HepG2 (cell line): ENCODE results near the gene TREML4. TPM values are rescaled to one million over a fixed set of nuclear protein-coding genes. Genes with fewer than 3 reads are reported as not detected.

Experiments used
- ATAC-seq: fragments of 200-7000 bp; cut with Tn5 transposase; 3 replicates; pipeline ENCODE4 v1.9.1; 2020; ENCODE audit warnings: mild to moderate bottlenecking, moderate library complexity
- BruUV-seq: library from RNA; stranded (reverse); fragments of 400-500 nt; replicated peaks from 2 replicates; lab custom pipeline; 2021; lab: Mats Ljungman, UMichigan
- CTCF ChIA-PET: fragments of 300-600 bp; formaldehyde crosslinking; extraction: SDS; loops from one replicate; lab custom pipeline; 2021; ENCODE audit warnings: low total read pairs, inconsistent platforms, low intra/inter-chr PET ratio; lab: Yijun Ruan, JAX
- POLR2A ChIA-PET: fragments of 350-600 bp; sonication (Branson Sonifier 250); formaldehyde crosslinking; loops from one replicate; lab custom pipeline; 2020; ENCODE audit warnings: antibody characterized with exemption, inconsistent platforms; lab: Yijun Ruan, JAX
- DNase-seq: peaks from one replicate; pipeline ENCODE4 v3.0.0-alpha.2; 2015; ENCODE audit warnings: low spot score
- FAIRE-seq: peaks from 3 replicates; lab custom pipeline; 2011; peaks lifted over from hg19 to GRCh38; lab: Jason Lieb, UNC
- H2AFZ ChIP-seq: one replicate; pipeline ENCODE4 v1.6.1; 2011; ENCODE audit warnings: low read length, inconsistent platforms
- H3K27ac ChIP-seq: fragments of 300-600 bp; 3 replicates; pipeline ENCODE4 v1.8.0; 2011; ENCODE audit warnings: mixed run types, mild to moderate bottlenecking, mixed read lengths, low read length, inconsistent platforms; ENCODE audit not compliant: insufficient read depth; ENCODE audit errors: extremely low read length
- H3K27me3 ChIP-seq, 2 experiments: fragments of 200-600 bp in 1 of 2; 2 replicates in 1 of 2; 3 replicates in 1 of 2; pipeline versions ENCODE4 v1.6.0 to v1.8.0; 2011; ENCODE audit warnings: low read length in 2 of 2, mild to moderate bottlenecking in 2 of 2, moderate library complexity in 2 of 2, inconsistent platforms in 1 of 2; ENCODE audit not compliant: insufficient read depth in 2 of 2, control insufficient read depth in 1 of 2
- H3K36me3 ChIP-seq, 2 experiments: fragments of 200-600 bp in 1 of 2; replicated peaks in 1 of 2; 2 replicates in 1 of 2; 3 replicates in 1 of 2; pipeline versions ENCODE4 v1.5.1 to v1.8.0; 2011; ENCODE audit warnings: low read length in 2 of 2, inconsistent platforms in 1 of 2; ENCODE audit not compliant: insufficient read depth in 2 of 2, control insufficient read depth in 1 of 2
- H3K4me1 ChIP-seq: 2 replicates; pipeline ENCODE4 v1.5.1; 2012; ENCODE audit warnings: low read length, inconsistent platforms; ENCODE audit not compliant: insufficient read depth
- H3K4me2 ChIP-seq: 2 replicates; pipeline ENCODE4 v1.6.0; 2011; ENCODE audit warnings: low read depth, low read length, inconsistent platforms
- H3K4me3 ChIP-seq, 3 experiments: fragments of 200-600 bp in 1 of 3; sonication (generic), shearing (Covaris generic) in 1 of 3; replicated peaks in 1 of 3; 2 replicates each; pipeline ENCODE4 v1.5.1; 2011 to 2016; ENCODE audit warnings: low read length in 3 of 3, inconsistent platforms in 2 of 3, low read depth in 2 of 3, mild to moderate bottlenecking in 2 of 3, control low read depth in 1 of 3, mixed read lengths in 1 of 3; ENCODE audit not compliant: insufficient read depth in 1 of 3
- H3K79me2 ChIP-seq: one replicate; pipeline ENCODE4 v1.6.1; 2011; ENCODE audit warnings: low read length, inconsistent platforms; ENCODE audit not compliant: insufficient read depth
- H3K9ac ChIP-seq: 2 replicates; pipeline ENCODE4 v1.6.0; 2011; ENCODE audit warnings: mild to moderate bottlenecking, low read depth, low read length, inconsistent platforms; ENCODE audit not compliant: insufficient read depth
- H3K9me3 ChIP-seq: 2 replicates; pipeline ENCODE4 v1.5.1; 2012; ENCODE audit warnings: mild to moderate bottlenecking, low read length
- H4K20me1 ChIP-seq: 2 replicates; pipeline ENCODE4 v1.6.0; 2011; ENCODE audit warnings: inconsistent platforms, mild to moderate bottlenecking, low read length, moderate library complexity; ENCODE audit not compliant: insufficient read depth
- KDM5A ChIP-seq: fragments of 200-600 bp; sonication (generic); IDR thresholded peaks from 2 replicates; pipeline ENCODE4 v1.7.0; 2018; ENCODE audit warnings: antibody characterized with exemption, mild to moderate bottlenecking, low read length, borderline replicate concordance
- NBN ChIP-seq: fragments of 450-650 bp; conservative IDR thresholded peaks from 2 replicates; pipeline ENCODE4 v1.6.1; 2017
- RAD21 ChIP-seq: fragments of 450-650 bp; formaldehyde crosslinking; IDR thresholded peaks from 2 replicates; pipeline ENCODE4 v1.5.0; 2020; ENCODE audit warnings: mild to moderate bottlenecking
- ZNF180 ChIP-seq: sonication (generic); formaldehyde crosslinking; IDR thresholded peaks from 2 replicates; pipeline ENCODE4 v1.4.0; 2020; ENCODE audit warnings: low read depth, missing genetic modification reagents, borderline replicate concordance
- ZNF329 ChIP-seq: sonication (generic); formaldehyde crosslinking; IDR thresholded peaks from 2 replicates; pipeline ENCODE4 v1.9.0; 2021; ENCODE audit warnings: low read depth, mild to moderate bottlenecking, missing genetic modification reagents
- ZNF616 ChIP-seq: sonication (generic); formaldehyde crosslinking; IDR thresholded peaks from 2 replicates; pipeline ENCODE4 v1.5.0; 2020; ENCODE audit warnings: low read depth, mild to moderate bottlenecking, missing genetic modification reagents
- WGBS: methylation state at CpG from one replicate; pipeline ENCODE4 v1.1.6; 2017; ENCODE audit warnings: low lambda C conversion rate; 5-methylcytosine and 5-hydroxymethylcytosine counted together
- in situ Hi-C: cut with HindIII; loops from 2 replicates; pipeline ENCODE4 v1.10.0; 2017; ENCODE audit warnings: low pct_unique_long_range_greater_than_20kb; ENCODE audit not compliant: extremely low pct_ligation_motif_present
- intact Hi-C: fragments of 100-400 bp; cut with micrococcal nuclease; formaldehyde crosslinking; loops from one replicate; pipeline ENCODE4 v1.10.0; 2022; ENCODE audit not compliant: unreplicated experiment
- polyA plus RNA-seq, 8 experiments: library from polyadenylated mRNA; depleted of rRNA in 3 of 8; stranded (reverse) in 7 of 8; unstranded in 1 of 8; fragments of >200 nt; fragmentation: Illumina TruSeq in 4 of 8; extraction: Trizol in 4 of 8; gene quantifications; 2 replicates each; pipeline versions ENCODE4 v1.2.1 to v1.2.3, GENCODE V29; 2011 to 2016; ENCODE audit warnings: low read depth in 4 of 8, missing spikeins in 1 of 8, mixed read lengths in 1 of 8; ENCODE audit not compliant: insufficient read depth in 1 of 8
- total RNA-seq, 5 experiments: library from RNA; depleted of rRNA; stranded (reverse); fragments of >200 nt; fragmentation: Illumina TruSeq; extraction: Trizol; gene quantifications; 2 replicates each; pipeline ENCODE4 v1.2.3, GENCODE V29; 2016; ENCODE audit warnings: low read depth in 1 of 5
- TF ChIP-seq, protein P1 (sequence below): fragments of 450-650 bp; IDR thresholded peaks from 2 replicates; pipeline ENCODE4 v1.6.1; 2016
- TF ChIP-seq, protein P2 (sequence below): sonication (generic); formaldehyde crosslinking; IDR thresholded peaks from 2 replicates; pipeline ENCODE4 v1.5.0; 2020; ENCODE audit warnings: mild to moderate bottlenecking, missing genetic modification reagents, moderate library complexity
- TF ChIP-seq, protein P3 (sequence below): sonication (generic); formaldehyde crosslinking; IDR thresholded peaks from 2 replicates; pipeline ENCODE4 v1.4.0; 2020; ENCODE audit warnings: missing genetic modification reagents
- TF ChIP-seq, protein P4 (sequence below): sonication (generic); formaldehyde crosslinking; IDR thresholded peaks from 2 replicates; pipeline ENCODE4 v1.4.0; 2020; ENCODE audit warnings: missing genetic modification reagents

TREML4 gene
- total and polyA plus RNA-seq, 2 of the 13 experiments (the other 11 are each of a cell fraction or from before 2014, with no cell fraction given): not detected

DNA sequence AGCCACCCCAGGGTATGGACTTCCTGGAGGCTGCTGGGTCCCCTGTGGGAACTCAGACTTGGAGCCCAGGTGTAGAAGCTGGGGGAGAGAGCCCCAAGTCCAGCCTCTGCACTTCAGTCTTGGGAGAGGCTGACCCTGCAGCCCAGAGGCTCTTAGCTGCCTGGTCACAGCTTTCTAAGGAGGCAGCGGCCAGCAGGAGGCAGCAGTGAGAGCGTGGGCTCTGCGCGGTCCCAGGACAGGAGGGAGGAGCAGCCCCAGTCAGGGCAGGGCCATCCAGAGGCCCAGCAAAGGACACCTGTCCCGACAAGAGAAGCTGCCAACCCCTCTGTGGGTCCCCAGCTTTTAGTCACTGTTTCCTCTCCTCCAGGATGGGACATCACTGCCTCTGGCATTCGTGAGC lies 36.6 kb upstream of the TREML4 start:
- no peak overlapping the region for H3K4me2 ChIP-seq
- intact Hi-C loops: no loop called here
- in situ Hi-C loops: no loop called here
- no peak overlapping the region for H3K9ac ChIP-seq
- H4K20me1 ChIP-seq: no peaks in the 10 kb centered on the region
- H3K79me2 ChIP-seq: no peaks in the 10 kb centered on the region
- no peaks in the 10 kb centered on the region for H3K4me1 ChIP-seq
- no peak for DNase-seq
- no peak for FAIRE-seq
- WGBS: 11% methylated on average over 5 of the region's 6 CpGs
- peaks cover 17% of the 10 kb centered on the region for H3K9me3 ChIP-seq
- POLR2A ChIA-PET: no interaction called here
- no peak overlapping the region for H3K4me3 ChIP-seq
- TF ChIP-seq, protein P1, sequence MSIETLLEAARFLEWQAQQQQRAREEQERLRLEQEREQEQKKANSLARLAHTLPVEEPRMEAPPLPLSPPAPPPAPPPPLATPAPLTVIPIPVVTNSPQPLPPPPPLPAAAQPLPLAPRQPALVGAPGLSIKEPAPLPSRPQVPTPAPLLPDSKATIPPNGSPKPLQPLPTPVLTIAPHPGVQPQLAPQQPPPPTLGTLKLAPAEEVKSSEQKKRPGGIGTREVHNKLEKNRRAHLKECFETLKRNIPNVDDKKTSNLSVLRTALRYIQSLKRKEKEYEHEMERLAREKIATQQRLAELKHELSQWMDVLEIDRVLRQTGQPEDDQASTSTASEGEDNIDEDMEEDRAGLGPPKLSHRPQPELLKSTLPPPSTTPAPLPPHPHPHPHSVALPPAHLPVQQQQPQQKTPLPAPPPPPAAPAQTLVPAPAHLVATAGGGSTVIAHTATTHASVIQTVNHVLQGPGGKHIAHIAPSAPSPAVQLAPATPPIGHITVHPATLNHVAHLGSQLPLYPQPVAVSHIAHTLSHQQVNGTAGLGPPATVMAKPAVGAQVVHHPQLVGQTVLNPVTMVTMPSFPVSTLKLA: no peak
- 0 out of 2 replicates have a peak, but pooled peaks have one; percentile 16 for TF ChIP-seq RAD21 (CRISPR knock-in tag)
- TF ChIP-seq, protein P2, sequence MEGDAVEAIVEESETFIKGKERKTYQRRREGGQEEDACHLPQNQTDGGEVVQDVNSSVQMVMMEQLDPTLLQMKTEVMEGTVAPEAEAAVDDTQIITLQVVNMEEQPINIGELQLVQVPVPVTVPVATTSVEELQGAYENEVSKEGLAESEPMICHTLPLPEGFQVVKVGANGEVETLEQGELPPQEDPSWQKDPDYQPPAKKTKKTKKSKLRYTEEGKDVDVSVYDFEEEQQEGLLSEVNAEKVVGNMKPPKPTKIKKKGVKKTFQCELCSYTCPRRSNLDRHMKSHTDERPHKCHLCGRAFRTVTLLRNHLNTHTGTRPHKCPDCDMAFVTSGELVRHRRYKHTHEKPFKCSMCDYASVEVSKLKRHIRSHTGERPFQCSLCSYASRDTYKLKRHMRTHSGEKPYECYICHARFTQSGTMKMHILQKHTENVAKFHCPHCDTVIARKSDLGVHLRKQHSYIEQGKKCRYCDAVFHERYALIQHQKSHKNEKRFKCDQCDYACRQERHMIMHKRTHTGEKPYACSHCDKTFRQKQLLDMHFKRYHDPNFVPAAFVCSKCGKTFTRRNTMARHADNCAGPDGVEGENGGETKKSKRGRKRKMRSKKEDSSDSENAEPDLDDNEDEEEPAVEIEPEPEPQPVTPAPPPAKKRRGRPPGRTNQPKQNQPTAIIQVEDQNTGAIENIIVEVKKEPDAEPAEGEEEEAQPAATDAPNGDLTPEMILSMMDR (CRISPR knock-in tag): peak; percentile 60
- TF ChIP-seq, all 625 proteins: peak for 2
- Histone ChIP-seq H3K36me3 (no peaks in the 10 kb centered on the region), H2AFZ (no peak overlapping the region), H3K27me3 (peaks cover 3 to 17% of the 10 kb centered on the region in 2 experiments; a peak in 4 of 5 replicates), H3K27ac (no peak overlapping the region)
- no TSS peak for BruUV-seq
- CTCF ChIA-PET: no interaction called here
- ATAC-seq: peak; percentile 78

DNA sequence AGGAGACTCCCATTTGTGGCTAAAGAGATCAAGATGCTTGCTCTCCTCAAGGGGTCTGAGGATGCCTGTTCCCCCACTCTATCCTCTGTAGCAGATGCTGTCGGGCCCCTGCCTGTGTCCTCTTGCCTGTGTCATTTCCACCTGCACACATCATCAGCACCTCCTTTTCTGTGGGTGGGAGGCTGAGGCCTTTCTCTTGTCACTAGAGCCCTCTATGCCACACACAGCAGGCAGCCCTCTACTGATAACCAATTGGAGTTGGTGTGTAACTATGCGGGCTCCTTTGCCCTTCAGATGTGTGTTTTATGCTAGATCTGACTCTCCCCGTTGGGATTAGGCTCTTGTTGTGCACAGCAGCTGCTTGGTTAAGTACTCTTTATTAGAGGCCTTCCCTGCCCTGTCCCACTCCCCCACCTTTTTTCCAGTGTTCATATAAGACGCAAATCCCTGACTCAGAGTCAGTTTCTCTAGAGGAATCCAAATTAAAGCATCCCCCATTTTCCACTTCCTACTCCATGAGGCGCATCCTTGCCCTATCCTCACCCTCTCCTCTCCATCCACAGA lies 34.9 kb upstream of the TREML4 start:
- no peak overlapping the region for H3K4me3 ChIP-seq
- no peaks in the 10 kb centered on the region for H3K4me1 ChIP-seq
- no peak overlapping the region for H3K27ac ChIP-seq
- FAIRE-seq (no peak), ATAC-seq (no peak), DNase-seq (no peak)
- ChIA-PET POLR2A (no interaction called here), CTCF (no interaction called here)
- no peak overlapping the region for H3K9ac ChIP-seq
- intact Hi-C loops (no loop called here), in situ Hi-C loops (no loop called here)
- no TSS peak for BruUV-seq
- peaks cover 17% of the 10 kb centered on the region for H3K9me3 ChIP-seq
- no peaks in the 10 kb centered on the region for H3K36me3 ChIP-seq
- WGBS: 20% methylated on average over 5 of the region's 5 CpGs
- no peak overlapping the region for H2AFZ ChIP-seq
- H3K79me2 ChIP-seq: no peaks in the 10 kb centered on the region
- peaks cover 2 to 19% of the 10 kb centered on the region in 2 experiments; a peak in 4 of 5 replicates for H3K27me3 ChIP-seq
- no peaks in the 10 kb centered on the region for H4K20me1 ChIP-seq
- H3K4me2 ChIP-seq: no peak overlapping the region
- TF ChIP-seq, protein P3, sequence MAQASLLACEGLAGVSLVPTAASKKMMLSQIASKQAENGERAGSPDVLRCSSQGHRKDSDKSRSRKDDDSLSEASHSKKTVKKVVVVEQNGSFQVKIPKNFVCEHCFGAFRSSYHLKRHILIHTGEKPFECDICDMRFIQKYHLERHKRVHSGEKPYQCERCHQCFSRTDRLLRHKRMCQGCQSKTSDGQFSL: no peak
- no peak for TF ChIP-seq KDM5A
- TF ChIP-seq ZNF616 (CRISPR knock-in tag): no peak
- TF ChIP-seq ZNF180 (CRISPR knock-in tag): no peak
- TF ChIP-seq NBN: no peak
- no peak for TF ChIP-seq ZNF329
- TF ChIP-seq, protein P4, sequence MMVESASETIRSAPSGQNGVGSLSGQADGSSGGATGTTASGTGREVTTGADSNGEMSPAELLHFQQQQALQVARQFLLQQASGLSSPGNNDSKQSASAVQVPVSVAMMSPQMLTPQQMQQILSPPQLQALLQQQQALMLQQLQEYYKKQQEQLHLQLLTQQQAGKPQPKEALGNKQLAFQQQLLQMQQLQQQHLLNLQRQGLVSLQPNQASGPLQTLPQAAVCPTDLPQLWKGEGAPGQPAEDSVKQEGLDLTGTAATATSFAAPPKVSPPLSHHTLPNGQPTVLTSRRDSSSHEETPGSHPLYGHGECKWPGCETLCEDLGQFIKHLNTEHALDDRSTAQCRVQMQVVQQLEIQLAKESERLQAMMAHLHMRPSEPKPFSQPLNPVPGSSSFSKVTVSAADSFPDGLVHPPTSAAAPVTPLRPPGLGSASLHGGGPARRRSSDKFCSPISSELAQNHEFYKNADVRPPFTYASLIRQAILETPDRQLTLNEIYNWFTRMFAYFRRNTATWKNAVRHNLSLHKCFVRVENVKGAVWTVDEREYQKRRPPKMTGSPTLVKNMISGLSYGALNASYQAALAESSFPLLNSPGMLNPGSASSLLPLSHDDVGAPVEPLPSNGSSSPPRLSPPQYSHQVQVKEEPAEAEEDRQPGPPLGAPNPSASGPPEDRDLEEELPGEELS (CRISPR knock-in tag): no peak
